SK-N-SH (cell line): ENCODE data around the gene OGFOD3.

ENCODE experiments used
- CTCF ChIP-seq: fragments of 200-600 bp; sonication (generic); IDR thresholded peaks from 2 replicates; pipeline ENCODE4 v1.6.1; 2017; ENCODE audit warnings: antibody characterized with exemption, mild to moderate bottlenecking, moderate library complexity
- GATA2 ChIP-seq: sonication (generic); formaldehyde crosslinking; IDR thresholded peaks from 2 replicates; pipeline ENCODE4 v1.5.0; 2020; ENCODE audit warnings: mild to moderate bottlenecking, missing genetic modification reagents
- TAF1 ChIP-seq: IDR thresholded peaks from 2 replicates; pipeline ENCODE4 v1.6.1; 2012; ENCODE audit warnings: low read depth, mild to moderate bottlenecking, low read length, moderate library complexity, borderline replicate concordance

DNA sequence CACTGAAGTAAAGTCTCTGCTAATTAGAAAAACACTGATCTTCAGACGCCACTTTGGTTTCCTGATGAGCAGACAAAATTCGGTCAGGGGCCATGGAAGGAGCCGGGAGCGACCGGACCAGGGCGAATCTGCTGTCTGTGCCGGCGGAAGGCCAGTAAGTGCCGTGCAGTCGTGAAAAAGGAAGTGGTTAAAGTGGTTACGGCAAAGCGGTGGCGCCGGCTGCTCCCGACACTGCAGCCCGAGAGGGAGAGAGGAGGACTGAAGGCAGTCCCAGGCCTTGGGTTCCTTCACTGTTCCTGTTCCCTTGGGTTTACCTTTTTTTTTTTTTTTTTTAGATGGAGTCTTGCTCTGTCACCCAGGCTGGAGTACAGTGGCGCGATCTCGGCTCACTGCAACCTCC, 17.6 kb downstream of the OGFOD3 start:
- TF ChIP-seq CTCF: no peak
- TF ChIP-seq GATA2 (CRISPR knock-in tag): no peak
- TF ChIP-seq TAF1: no peak
